GM10248 (cell line): ENCODE measurements around the gene ADAMTS15.
A peak's percentile ranks its signal among the peaks of the same experiment; 100 is the strongest.

Source experiments
- CTCF ChIA-PET: fragments of 300-600 bp; sonication (Branson Sonifier 250); formaldehyde crosslinking; extraction: SDS; loops from one replicate; lab custom pipeline; 2021; ENCODE audit warnings: antibody characterized with exemption; lab: Yijun Ruan, JAX
- POLR2A ChIA-PET: fragments of 350-650 bp; sonication (Branson Sonifier 250); formaldehyde crosslinking; extraction: SDS; loops from one replicate; lab custom pipeline; 2020; ENCODE audit warnings: antibody characterized with exemption; lab: Yijun Ruan, JAX
- DNase-seq: peaks from one replicate; pipeline ENCODE4 v3.0.0; 2012; ENCODE audit errors: extremely low spot score
- TF ChIP-seq, protein P1 (sequence below): IDR thresholded peaks from 2 replicates; pipeline ENCODE4 v1.5.1; 2012; ENCODE audit warnings: mild to moderate bottlenecking, low read depth; ENCODE audit errors: extremely low read depth, missing control alignments, control extremely low read depth

Gene ADAMTS15

DNA sequence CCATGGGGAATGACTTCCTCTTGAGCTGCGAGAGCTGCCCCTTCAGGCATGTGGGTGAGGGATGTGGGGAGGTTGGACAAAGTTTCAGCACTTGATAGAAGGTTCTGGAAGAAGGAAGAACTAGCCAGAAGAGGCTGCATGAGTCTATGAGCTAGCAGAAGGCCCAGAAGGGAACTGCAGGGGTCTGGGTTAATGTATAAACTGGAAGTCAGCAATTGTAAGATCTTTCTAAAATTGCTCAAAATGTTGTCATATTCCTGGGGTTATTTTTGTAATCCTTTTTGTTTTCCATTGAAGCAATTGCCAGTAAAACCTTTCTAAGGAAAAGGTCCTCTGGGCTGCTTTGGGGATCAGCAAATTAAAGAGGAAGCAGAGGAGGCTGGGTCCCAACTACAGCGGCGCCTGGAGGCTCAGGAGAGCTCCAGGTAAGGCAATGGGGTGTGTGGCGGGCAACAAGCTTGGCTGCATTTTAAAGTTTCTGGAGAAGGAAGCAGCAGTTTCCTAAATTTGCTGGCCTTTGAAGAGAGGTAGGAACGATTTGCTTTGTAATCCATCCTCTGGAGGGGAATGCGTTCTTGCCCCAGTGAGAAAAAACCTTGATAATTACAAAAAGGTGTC is 29.2 kb downstream of the ADAMTS15 start:
- DNase-seq: peak; percentile 8
- POLR2A ChIA-PET: no interaction called here
- CTCF ChIA-PET: interaction anchor here (0.6 kb wide), 1 partner anchor 385 kb away, joined by 3 read pairs; no protein-coding TSS in a partner anchor
- TF ChIP-seq, protein P1, sequence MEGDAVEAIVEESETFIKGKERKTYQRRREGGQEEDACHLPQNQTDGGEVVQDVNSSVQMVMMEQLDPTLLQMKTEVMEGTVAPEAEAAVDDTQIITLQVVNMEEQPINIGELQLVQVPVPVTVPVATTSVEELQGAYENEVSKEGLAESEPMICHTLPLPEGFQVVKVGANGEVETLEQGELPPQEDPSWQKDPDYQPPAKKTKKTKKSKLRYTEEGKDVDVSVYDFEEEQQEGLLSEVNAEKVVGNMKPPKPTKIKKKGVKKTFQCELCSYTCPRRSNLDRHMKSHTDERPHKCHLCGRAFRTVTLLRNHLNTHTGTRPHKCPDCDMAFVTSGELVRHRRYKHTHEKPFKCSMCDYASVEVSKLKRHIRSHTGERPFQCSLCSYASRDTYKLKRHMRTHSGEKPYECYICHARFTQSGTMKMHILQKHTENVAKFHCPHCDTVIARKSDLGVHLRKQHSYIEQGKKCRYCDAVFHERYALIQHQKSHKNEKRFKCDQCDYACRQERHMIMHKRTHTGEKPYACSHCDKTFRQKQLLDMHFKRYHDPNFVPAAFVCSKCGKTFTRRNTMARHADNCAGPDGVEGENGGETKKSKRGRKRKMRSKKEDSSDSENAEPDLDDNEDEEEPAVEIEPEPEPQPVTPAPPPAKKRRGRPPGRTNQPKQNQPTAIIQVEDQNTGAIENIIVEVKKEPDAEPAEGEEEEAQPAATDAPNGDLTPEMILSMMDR: no peak

GRCh38 chr11:130478204-130478701 is 29.8 kb downstream of the ADAMTS15 start:
- TF ChIP-seq, protein P1: no peak
- CTCF ChIA-PET: no interaction called here
- POLR2A ChIA-PET: no interaction called here
- DNase-seq: peak; percentile 10

DNA sequence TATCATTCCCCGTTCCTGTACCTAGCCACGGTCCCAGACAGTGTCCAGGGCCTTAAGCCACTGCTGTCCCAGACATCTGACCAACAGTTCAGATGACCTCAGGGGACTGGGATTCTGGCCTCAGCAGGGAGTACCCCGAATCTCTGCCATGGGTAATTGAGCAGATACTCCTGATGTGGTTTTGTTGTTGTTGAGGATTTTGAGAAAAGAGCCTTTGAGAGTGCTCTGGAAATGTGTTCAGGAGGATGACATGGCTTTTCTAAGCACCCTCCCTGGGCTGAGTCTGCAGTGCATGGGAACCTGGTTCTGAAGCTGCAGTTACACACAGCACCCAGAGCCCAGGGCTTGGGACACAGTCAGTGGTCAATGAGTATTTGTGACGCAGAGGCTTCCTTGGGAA is 30.4 kb downstream of the ADAMTS15 start:
- no peak for DNase-seq
- POLR2A ChIA-PET: no interaction called here
- CTCF ChIA-PET: no interaction called here
- TF ChIP-seq, protein P1: no peak

DNA sequence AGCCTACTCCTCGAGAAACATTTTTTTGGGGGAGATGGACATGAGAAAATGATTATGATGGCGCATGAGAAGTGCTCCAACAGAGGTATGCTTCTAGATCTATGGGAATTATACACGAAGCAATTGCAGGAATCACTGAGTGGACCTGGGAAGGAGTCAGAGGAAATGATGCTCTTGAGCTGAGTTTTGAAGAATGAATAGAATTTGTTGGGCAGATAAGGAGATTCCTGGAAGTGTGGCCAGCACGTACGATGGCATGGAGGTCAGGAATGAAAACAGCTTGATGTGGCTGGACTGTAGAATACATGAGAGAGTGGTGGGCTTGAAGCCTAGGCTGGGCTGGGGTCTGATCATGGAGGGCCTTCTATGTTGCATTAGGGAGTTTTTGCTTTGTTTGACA is 31.7 kb downstream of the ADAMTS15 start:
- DNase-seq: no peak
- TF ChIP-seq, protein P1: no peak
- ChIA-PET POLR2A (no interaction called here), CTCF (interaction anchor here (1.2 kb wide), 1 partner anchor 11 kb away, joined by 3 read pairs; no protein-coding TSS in a partner anchor)

DNA sequence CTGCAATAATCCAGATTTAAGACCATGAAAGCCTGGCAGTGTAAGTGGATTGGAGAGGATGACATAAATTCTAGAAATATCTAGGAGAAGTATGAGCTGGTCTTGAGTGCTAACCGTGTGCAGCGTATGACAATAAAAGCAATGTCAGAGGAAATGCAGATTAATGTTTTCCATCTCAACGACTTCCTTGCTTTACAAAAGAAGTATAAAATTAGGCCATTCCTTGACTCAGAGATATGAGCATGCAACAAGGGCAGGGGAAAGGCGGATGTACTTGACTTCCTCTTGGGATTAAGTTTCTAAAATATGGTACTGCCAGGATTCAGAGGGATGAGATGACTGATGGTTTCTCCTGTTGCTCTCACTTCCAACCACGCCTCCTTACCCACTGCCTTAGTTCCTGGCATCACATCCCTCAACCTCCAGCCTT is 32.3 kb downstream of the ADAMTS15 start:
- no peak for DNase-seq
- ChIA-PET CTCF (no interaction called here), POLR2A (no interaction called here)
- TF ChIP-seq, protein P1: no peak

DNA sequence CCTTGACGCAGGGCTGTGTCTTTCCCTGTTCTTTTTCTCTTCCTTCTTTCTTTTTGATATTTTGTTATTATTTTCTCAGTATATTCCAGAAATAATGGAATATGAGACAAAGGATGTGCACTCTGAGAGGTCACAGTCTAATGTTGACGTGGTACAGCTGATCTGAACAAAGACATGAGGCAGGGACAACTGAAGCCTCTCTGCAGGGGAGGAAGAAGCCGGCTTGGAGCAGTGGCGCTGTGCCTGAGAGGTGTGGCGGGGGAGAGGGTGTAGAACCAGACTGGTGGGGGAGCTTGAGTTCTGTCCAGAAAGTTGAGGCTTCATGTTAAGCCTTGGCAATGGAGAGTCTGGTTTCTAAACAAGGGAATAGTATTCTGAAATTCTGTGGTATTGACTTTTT is 34.7 kb downstream of the ADAMTS15 start:
- POLR2A ChIA-PET: no interaction called here
- TF ChIP-seq, protein P1: no peak
- peak; percentile 6 for DNase-seq
- CTCF ChIA-PET: no interaction called here

- POLR2A ChIA-PET: no interaction called here
- no peak for DNase-seq
- CTCF ChIA-PET: no interaction called here
- TF ChIP-seq, protein P1: no peak
Observed at GRCh38 chr11:130485983-130486382, 37.5 kb downstream of the ADAMTS15 start.
